ENCODE measurements around the gene CCND1.

The CCND1 gene

DNA sequence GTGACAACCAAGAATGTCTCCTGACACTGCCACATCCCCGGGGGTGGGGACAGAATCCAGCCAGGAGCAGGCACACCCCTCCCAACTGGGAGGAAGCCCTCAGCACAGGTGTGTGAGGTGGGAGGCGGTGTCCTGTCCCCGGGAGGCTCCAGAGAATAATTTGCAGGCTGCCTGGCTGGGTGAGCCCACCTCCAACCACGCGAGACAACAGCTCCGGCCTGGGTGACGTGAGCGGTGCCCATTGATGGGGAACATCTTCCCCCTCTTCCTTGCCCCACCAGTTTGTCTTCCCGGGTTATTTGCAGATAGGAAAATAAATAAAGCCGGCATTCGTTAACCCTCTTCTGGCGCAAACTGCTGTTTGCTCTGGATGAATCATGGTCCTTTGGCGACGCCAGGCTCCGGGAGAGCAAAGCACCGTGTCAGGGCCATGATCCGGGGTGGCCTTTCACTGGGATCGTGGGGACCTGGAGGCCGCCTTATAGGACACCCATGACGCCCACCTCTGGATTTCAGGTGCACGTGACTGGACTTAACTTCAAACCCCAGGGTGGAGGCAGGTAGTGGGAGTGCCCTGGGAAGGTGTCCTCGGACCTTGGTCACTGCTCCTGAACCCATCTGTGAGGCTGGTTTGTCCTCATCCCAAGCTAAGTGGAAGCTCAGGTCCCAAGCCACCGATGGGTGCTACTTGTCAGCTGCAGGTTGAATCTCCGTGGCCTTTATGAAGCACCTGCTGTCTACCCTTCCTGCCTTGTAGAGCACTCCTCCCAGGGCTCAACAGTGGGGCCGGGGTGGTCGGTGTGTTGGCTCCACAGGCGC lies 13.9 kb downstream of the CCND1 start:
- no peak for DNase-seq

GRCh38 chr11:69655479-69656428 lies 14.8 kb downstream of the CCND1 start:
- no peak for DNase-seq

DNA sequence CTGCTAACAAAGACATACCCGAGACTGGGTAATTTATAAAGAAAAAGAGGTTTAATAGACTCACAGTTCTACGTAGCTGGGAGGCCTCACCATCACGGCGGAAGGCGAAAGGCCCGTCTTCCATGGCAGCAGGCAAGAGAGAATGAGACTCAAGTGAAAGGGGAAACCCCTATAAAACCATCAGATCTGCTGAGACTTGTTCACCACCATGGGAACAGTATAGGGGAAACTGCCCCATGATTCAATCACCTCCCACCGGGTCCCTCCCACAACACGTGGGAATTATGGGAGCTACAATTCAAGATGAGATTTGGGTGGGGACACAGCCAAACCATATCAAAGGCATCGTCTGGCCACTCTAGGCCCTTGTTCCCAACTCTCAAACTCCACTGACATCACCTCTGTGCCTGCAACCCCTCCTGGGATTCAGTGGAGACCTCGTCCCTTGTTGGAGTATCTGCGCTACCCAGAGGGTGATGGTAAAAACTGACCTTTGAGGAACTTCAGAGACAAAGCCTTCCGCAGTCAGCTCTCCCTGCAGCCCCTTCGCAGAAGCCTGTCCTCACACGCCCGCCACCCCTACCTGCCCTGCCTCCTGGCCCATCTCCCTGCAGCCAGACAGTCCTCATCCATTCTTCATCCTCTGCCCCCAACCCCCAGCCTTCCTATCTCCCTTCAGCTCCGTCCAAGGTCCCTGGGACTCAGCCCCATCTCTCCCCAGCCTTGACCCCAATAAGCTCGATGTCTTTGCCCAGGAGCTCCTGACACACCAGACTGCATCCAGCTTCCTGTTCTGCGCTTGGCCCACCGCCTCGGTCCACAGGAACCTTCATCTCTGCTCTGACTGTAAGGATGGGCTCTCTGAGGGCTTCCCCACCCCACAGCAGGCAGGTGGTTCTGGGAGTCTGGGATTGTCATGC lies 15.8 kb downstream of the CCND1 start:
- no peak for DNase-seq

GRCh38 chr11:69657456-69657910 lies 16.5 kb downstream of the CCND1 start:
- no peak for DNase-seq

DNA sequence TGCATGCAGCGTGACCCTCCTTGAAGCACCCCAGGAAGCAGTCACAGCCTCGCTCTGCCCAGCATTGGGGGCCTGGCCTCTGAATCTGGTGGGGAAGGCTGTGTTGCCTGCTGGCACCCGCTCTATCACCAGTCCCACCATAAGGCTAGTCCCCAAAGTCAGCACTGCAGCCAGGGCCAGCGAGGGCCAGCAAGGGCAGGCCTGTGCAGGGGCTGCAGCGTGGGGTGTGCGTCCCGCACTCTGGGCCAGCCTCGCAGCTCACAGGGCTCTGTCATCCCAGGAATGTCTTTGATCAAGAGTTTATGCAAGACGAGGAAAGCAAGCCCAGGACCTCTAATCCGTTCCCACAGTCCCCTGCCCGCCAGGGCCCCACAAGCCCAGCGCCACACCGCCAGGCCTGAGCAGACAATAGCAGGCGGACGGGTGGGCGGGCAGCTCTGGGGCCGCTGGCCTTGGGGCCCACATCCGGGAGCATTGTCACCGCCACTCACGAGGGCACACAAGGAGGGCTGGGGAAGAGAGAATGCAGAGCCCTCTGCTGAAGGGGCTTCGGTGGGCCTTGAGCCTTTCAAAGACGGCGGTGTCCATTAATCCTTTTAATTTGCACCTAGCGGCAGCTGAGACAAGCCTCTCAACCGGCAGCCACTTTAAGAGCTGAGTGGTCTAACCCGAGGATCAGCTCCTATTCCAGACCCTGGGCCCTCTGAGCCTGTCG lies 17.1 kb downstream of the CCND1 start:
- no peak for DNase-seq

DNA sequence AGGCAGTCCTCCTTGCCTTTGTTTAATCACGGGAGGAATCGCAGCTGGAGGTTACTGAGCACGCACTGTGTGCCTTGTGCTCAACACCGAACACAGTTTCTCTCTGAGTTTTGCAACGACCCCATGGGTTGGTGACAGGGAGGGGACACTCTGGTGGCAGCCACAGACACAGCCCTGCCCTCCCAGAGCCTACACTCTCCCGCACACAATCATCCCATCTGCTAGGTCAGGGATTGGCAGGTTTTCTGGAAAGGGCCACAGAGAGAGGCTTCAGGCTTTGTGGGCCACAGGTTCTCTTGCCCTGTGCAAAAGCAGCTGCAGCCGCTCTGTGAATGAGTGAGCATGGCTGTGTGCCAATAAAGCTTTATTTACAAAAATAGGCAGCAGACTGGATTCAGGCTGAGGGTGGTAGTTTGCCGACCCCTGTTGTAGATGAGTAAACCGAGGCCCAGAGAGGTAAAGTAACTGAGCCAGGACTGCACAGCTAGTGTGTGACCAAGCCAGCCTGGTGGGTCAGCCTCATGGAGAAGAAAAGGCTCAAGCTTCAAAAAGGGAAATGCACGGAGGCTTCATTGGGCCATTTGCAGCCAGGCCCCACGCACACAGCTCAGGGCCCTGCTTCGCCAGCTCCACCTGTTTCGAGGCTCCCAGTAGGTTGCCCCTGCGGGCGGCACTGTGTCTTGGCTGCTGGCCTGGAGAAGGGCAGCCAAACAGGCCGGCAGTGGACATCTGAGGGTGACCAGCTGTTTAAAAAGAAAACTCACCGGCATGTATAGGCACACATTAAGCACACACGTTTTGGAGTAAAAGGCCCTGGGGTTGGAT lies 17.9 kb downstream of the CCND1 start:
- DNase-seq, result no peak

GRCh38 chr11:69659591-69659990 lies 18.6 kb downstream of the CCND1 start:
- no peak for DNase-seq

DNA sequence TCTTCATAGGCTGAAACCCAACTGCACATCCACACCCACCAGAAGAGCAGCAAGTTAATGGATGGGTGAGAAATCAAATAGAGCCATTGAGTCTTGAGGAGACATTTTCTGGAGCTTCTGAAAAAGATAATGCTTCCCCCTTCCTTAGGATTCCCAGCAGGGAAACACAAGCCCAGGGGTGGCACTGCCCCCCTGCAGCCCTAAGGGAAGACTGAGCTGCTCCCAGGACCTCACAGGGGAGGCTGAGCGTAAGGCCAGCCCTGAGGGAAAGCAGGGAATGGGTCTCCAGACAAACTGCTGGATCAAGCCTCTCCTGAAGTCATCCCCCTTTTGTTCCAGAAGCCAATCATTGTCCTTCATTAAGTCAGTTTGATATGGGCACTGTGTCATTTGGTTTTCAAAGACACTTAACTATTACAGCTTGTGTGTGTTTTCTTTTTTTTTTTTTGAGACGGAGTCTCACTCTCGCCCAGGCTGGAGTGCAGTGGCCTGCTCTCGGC lies 19.1 kb downstream of the CCND1 start:
- DNase-seq, result no peak

GRCh38 chr11:69661413-69661715 lies 20.4 kb downstream of the CCND1 start:
- no peak for DNase-seq

DNA sequence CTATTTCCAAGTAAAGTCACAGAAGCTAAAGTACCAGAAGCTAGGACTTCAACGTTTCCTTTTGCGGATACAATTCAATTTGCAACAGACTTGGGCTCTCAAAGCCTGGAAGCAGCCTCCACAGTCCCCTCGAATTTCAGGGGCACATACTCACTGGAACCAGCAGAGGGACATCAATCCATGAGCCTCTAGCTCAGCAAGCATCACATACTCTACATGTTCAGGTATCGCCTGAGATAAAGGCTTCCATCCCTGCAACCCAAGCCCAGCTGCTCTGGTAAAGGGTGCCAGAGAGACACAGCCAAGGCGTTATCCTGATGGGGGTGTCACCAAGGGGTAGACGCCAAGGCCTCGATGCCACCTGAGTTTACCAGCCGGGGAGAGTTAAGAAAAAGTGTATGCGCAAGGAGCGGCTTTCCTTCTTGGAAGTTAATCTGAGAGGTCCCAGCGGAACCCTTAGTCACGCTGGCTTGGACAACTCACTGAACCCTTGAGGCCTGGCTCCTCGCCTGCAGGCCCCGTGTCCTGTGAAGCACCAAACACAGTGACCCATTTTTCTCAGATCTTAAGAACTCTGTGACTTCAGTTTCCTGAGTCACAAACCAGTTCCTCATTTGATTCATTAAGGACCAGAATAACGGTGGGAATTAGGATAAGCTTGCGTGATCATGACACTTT lies 21.2 kb downstream of the CCND1 start:
- no peak for DNase-seq

DNA sequence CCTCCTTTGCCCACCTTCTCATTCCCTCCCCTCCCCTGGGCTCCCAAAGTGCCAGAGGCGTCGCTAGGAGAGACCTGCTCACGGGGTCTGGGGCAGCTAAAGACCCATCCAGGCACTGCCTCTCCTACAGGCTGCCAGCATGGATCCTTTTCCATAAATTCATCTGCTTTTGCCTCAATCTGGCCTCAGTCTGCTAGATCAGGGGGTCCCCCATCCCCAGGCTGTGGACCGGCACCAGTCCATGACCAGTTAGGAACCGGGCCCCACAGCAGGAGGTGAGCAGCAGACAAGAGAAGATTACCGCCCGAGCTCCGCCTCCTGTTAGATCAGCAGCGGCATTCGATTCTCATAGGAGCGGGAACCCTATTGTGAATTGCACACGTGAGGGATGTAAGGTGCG lies 21.9 kb downstream of the CCND1 start:
- DNase-seq, result no peak

DNA sequence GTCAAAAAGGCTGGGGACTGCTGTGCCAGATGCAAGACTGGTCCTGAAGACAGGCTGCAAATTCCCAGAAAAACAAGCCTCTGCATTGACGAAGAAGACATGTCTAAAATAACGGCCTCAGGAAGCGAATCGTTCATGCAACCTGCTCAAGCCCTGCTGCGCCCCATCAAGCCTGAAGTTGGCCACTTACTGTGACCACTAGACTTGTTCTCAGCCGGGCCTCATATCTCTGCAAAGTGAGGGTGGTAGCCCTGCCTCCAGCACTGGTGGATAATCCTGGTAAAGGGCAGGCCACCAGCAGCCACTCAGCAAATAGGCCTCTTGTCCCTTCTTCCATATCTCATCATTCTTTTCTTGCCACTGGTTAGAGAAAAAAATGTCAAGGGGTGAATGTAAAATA lies 22.4 kb downstream of the CCND1 start:
- DNase-seq, result no peak

DNA sequence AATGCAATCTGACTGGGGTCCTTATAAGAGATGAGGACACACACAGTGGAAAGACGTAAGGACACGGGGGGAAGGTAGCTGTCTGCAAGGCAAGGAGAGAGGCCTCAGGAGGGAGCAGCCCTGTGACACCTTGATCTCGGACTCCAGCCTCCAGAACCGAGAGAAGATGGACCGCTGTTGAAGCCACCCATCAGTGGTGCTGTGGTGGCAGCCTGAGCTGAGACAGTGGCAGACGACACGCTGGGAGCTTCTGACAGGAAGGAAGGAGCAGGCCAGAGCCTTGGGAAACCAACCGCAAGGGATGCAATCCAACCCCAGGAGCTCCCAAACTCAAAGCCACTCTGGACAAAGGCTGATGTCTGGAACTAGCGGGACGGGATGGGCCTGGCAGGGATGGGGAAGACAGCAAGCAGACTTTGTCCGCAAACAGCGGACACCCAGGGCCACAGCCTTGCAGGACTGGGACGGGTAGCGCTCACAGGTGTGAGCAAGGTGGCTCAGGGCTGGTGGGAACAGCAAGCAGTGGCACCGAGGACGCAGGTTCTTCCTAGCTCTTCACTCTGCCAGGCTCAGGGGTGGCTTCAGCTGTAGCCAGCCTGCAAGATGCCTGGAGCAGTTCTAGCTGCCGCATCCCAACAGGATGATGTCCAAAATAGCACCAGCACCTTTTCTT lies 23.3 kb downstream of the CCND1 start:
- DNase-seq, result no peak

- DNase-seq, result no peak
Observed at GRCh38 chr11:69664901-69665300, 23.9 kb downstream of the CCND1 start.

- no peak for DNase-seq
Observed at GRCh38 chr11:69665669-69666068, 24.7 kb downstream of the CCND1 start.

GRCh38 chr11:69666261-69666660 lies 25.3 kb downstream of the CCND1 start:
- DNase-seq, result no peak

GRCh38 chr11:69666752-69667536 lies 26.0 kb downstream of the CCND1 start:
- no peak for DNase-seq

- DNase-seq, result no peak
Observed at GRCh38 chr11:69667619-69668604, 27.0 kb downstream of the CCND1 start.

Data from stimulated activated CD4-positive, alpha-beta T cell treated with anti-CD3 and anti-CD28 coated beads, Interleukin-4, amount 100 ng/mL, for 24 hours (primary cell).